NCI-H1436 (cell line): ENCODE measurements around the gene CNRIP1.
"Not testable (repeated sequence)": the region's sequence is repeated elsewhere in the genome, so short reads cannot be mapped to it uniquely, and the experiment has no call there.

ENCODE experiments used
- DNase-seq: peaks from one replicate; lab custom pipeline; 2025; lab: John Stamatoyannopoulos, UW

The CNRIP1 gene, protein sequence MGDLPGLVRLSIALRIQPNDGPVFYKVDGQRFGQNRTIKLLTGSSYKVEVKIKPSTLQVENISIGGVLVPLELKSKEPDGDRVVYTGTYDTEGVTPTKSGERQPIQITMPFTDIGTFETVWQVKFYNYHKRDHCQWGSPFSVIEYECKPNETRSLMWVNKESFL

DNA sequence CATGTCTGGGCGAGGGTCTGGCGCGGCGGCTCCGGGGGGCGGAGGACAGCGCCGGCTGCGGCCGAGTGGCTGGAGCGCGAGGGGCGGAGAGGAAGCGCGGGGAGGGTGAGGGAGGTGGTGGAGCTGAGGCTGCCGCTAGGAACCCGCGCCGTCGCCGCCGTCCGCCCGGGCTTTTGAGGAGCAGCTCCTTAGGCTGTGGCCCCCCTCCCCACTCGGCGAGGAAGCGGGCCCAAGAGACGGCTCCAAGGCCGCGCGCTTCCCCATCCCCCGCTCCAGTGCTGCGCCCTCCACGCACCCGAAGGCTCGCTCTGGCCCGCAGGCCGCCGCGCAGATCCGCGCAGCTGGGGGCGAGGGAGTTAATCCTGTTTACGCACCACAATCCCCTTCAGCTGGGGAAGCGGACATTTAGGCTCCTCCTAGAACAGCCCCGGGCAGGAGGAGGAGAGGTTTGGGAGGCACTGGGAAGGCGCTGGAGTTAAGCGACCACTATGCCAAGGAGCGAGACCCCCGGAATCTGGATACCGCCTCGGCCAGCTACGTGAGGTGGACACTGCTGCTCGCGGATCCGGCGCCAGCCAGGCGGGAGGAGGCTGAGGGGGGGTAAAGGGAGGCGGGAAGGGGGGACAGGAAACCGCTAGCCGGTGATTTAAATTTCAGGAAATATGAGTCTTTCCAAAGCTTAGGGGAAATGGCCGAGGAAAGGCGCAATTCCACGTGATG is at the start of gene CNRIP1:
CNRIP1 (minus strand) TSS at position 552 of the 720 bp plus-strand sequence; CDS start at position 3, 549 bp downstream.
- peak; percentile 24 for DNase-seq

DNA sequence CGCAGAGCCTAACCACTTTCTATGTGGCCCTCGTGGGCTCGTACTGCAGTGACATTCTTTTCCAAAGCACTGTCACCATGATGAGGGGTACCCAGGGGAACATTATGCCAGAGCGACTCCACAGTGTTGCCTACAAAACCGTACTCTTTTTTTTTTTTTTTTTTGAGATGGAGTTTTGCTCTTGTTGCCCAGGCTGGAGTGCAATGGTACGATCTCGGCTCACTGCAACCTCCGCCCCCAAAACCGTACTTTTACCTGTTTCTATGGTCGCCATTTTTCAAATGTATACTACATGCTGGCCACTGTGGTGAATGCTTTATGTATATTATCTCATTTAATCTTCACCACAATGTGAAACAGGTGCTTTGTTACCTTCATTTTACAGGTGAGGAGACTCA is 49.6 kb upstream of the CNRIP1 start:
- DNase-seq, result no peak

DNA sequence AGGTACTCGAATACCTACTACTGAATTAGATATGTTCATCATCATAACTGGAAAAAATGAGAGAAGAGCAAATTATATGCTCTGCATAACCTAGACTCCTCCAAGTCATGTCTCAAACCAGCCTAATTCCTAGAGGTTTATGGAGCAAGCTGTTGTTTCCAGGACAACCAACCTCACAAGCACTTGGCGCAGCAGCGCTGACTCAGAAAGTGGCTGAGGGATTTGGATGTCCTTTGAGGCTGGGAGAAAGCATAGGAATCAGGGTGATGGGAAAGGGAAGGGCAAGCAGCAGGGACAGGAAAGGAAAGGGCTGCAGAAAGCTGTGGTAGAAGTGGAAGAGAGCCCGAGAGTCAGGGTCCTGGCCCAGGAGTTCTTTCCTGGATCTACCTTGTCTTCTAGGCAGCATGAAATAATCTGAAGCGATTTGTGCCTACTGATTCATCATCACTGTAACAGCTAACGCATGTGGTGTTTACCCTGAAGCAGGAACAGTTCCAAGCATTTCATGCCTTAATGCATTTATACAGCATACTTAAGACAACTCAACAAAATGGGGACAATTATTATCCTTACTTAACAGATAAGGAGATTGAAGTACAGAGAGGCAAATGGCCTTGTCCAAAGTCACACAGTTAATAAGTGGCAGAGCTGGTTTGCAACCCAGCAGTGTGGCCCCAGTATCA is 49.0 kb upstream of the CNRIP1 start:
- no peak for DNase-seq

DNA sequence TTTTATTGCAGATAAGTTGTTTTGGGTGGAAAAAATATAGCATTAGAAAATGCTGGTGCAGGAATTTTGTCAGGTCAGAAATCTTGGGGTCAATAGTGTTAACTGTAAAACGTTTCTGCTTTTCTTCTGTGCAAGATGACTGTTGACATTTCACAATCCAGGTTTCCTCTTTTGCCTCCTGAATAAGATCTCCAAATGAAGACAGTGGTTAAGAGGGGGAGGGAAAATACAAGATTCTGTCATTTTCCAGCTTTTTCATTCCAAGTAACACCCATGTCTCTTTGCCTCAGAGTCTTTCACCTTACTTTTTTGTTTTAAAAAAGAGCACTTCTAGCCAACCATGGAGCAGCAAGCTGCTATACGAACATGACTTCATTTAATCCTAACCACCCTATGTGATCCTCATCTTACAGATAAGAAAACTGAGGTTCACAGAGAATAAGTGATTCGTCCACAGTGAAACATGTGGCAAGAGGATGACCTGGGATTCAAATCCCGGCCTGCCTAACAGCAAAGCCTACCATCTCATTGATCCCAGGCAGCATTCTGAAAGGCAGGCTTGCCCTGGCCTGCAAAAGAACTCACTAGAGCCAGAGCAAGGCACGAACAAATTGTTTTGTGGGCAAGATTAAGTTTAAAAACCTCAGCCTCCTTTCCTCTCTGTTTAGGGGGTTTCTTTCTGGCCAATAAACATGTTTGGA is 48.4 kb upstream of the CNRIP1 start:
- no peak for DNase-seq

DNA sequence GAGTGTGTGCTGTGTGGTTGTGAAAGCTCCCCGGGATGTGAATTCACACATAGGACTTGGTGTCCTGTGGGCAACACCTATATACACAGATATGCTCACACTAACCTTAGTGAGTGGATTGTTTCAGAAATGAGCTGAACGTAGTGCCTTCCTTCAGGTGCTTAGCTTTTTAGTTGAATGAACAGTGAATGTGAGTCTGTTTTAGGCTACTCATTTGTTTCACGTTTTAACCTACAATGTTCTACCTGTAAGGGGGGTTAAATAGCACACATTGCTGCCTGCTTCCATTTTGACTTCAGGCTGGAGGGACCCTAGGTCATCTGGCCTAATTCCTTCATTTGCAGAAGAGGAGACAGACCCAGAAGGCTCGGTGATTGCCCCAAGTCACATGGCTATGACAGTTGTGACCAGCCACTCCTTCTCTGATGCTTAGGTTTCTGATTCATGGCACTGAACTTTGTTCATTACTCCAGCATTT is 46.4 kb upstream of the CNRIP1 start:
- DNase-seq, result no peak

DNA sequence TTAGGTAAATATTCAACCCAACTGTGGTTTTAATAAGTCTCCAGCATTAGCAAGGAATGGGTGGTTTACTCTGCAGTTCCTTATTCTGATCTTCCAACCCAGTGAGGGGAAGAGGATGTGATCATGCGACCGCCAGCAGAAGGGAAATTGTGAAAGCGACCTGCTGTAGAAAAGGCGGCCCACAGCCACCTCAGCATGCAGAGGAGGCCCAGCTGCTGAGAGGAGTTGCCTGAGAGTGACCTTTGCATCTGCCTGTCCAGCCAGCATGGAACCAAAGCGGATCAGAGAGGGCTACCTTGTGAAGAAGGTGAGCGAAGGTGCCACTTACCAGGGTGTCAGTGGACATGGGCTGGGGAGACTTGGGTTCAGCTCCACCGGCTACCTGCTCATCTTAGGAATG is 45.3 kb upstream of the CNRIP1 start, which contains the start of gene PLEK:
PLEK (plus strand) TSS at position 196 of the 400 bp plus-strand sequence; CDS start at position 266, 70 bp downstream.
- DNase-seq, result no peak

DNA sequence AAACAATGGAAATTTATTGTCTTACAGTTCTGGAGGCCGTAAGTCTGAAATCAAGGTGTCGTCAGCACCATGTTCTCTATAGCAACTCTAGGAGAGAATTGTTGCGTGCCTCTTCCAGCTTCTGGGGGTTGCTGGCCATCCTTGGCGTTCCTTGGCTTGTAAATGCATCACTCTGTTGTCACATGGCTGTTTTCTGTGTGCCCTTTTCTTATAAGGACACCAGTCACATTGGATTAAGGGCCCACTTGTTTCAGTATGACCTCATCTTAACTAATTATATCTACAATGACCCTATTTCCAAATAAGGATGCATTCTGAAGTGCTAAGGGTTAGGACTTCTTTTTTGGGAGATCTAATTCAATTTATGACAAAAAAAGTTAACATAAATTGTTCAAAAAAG is 44.0 kb upstream of the CNRIP1 start:
- DNase-seq, result no peak

DNA sequence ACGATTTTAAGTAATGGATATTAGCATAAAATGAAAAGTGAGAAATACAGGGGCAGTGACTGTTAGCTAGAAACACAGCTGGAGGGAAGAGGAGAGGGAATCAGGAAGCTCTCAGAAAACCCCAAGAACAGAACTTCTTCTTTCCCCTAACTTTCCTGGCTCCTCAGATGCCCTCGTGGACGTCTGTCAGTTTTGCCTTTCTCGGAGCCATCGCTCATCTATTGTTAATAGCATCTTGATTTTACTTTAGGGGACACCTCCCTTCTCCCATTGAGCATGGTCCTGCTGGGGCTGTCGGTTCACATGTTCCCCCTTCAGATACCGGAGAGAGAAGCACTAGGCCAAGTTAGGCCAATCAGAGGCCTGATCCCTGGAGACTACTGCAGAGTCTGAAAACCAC is 43.0 kb upstream of the CNRIP1 start:
- no peak for DNase-seq

DNA sequence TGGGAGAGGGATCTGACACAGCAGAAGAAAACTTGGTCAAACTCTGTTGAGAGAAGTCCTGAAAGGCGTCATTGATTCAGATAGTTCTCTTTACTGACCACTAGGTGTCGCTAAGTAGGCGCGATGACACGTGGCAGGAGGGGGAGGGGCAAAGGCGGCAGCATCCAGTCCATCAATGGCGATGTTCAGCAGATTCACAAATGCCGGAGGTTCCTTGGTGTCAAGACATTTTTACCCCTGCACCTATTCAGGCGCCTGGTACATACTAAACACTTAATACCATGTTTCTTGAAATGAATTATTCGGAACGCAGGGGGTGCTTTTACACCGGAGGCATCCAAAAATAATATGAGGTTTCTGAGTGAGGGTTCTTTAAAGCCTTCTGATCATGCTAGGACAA is 42.3 kb upstream of the CNRIP1 start:
- DNase-seq, result peak; percentile 66

DNA sequence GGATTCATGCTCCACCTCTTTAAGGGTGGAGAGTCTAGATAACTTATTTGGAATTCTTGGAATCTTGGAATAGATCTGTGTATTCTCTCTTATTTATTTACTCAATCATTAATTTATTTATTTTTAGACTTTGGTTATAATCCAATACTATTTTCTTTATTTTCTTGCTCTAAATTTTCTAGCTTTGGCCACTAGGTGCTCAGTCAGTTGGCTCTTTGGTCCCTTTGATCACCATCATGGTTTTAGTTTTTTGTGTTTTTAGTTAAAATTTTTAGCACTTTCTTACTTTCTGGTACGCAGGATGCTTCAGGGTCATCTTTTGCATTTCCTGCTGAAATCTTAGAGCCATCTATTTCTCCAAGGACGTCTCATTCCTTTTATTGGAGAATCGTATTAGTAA is 40.1 kb upstream of the CNRIP1 start:
- no peak for DNase-seq

DNA sequence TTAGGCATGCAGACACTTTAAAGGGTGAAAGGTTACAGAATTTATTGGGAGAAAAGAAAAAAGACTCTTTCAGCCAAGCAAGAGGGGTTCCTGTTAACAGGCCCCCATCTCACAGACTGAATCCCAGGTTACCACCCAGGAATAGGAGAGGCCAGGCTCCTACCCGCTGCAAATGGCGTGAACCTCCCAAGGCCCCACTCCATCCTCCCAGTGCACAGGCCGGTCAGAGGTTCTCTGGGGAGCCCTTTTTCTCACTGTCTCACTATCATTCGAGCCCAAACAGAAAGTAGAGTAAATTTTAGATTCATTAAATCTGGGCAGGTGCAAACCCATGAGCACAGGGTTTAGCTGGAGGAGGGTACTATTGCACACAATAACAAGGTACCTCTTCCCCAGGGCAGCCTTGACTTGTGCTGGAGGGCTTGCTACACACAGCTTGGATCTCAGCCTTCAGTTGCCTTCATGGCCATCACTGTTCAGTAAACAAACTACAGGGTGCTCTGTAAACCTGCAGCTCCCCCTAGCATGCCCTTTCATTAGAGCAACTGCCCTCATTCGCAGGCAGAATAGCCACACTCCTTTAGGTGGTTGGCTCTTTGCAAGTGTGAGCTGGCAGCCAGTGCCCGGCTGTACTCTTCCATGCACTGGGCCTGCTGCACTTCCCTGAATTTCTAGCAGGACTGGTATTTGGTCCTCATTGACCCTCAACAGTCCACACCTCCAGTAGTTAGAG is 38.0 kb upstream of the CNRIP1 start:
- DNase-seq, result peak; percentile 36

DNA sequence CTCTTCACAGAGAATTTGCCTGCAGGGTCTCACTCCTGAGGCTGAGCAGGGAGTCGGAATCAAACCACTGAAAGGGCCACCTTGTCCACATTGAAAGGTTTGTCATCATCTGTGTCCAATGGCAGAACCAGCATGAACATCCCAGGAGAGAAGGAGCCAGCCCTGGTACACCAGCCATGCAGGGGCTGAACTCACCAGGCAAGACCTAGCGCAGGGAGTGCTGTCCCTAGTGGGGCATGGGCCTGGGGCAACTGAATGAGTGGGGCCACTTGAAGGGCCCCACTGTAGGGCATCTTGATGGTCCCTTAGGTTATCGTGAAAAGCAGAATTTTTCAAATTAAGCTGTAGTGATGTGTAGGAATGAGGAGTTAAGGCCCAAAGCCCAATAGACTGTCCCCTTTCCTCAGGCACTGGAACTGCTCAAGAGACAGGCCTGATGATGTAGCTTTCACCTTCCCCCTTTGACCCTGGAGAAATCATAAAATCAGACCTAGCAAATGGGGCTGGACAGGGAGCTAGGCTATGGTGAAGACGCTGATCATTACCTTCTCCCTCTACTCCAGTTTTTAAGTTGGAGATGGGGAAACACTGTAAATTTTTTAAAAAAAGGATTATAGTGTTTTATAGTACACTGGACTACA is 37.0 kb upstream of the CNRIP1 start:
- no peak for DNase-seq

DNA sequence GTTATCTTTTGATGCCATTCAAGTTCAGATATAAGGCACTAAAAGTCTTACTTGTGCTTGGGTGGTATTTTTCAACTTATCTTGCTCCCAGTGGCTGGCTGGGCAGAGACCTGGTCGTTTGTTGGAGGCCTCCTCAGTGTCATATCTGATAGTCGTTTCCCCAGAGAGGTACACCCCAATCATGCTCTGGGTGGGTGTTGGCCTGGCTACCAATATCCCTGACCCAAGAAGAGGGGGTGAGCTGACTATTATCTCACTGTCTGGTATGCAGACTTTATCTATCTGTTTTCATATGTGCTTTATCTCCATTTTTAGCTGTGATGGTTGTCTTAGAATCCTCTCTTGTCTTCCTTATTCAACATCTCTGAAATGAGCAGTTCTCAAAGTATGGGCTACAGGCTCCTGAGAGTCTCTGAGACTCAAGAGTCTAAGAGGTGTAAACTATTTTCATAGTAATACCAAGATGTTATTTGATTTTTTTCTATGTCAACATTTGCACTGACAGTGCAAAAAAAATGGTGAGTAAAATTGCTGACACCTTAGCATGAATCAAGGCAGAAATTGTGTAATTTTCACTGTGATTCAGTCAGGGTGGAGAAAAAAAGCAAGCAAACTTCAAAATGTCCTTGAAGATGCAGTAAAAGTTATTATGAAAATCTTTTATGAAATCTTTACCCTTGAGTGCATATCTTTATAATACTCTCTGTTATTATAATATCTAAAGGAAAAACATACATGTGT is 33.1 kb upstream of the CNRIP1 start:
- DNase-seq, result no peak

DNA sequence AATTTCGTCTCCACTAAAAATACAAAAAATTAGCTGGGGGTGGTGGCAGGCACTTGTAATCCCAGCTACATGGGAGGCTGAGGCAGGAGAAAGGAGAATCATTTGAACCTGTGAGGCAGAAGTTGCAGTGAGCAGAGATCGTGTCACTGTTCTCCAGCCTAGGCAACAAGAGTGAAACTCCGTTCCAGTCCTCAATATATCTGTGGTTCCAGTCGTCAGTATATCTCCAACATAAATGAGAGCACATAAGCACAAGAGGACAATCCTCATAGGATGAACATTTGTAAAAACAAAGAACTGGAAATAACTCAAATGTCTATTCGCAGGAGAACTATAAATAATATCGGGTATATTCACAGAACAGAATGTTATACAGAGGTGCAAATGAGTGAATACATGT is 32.2 kb upstream of the CNRIP1 start:
- DNase-seq, result no peak

DNA sequence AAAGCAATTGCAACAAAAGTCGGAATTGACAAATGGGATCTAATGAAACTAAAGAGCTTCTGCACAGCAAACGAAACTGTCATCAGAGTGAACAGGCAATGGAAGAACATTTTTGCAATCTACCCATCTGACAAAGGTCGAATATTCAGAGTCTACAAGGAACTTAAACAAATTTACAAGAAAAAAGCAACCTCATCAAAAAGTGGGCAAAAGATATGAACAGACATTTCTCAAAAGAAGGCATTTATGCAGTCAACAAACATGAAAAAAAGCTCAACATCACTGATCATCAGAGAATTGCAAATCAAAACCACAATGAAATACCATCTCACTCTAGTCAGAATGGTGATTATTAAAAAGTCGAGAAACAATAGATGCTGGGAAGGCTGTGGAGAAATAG is 29.3 kb upstream of the CNRIP1 start:
- not testable (repeated sequence) for DNase-seq

DNA sequence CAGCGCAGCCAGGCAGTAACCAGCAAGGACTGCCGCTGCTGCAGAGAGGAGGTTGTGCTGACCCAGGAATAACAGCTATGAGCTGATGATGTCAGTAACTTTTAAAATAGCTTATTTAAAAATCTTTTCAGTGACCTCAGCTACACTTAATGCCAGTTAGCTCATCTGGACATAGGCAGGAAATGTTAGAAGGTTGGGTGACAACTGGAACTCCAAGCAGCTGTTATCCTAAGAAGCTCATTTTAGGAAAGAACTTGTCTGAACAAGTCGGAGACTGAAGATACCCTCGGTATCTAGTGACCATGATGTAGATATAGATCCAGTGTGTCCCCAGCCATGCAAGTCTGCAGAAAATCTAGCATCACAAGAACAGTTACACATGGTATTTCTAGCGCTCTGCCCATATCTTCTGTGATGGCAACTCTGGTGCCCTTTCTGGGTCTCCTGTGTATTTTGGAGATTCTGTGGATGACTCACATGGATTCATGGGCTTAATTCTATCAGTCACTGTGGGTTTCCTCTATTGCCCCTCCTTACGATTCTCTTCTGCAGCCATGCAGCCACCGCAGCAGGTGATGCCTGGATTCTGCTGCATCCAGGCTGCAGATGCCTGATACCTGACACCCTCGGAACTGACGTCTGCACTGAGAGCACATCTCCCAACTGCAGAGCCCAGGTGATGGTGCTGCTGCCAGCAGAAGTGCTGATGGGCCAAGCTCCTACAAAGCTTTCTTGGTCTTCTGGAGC is 25.6 kb upstream of the CNRIP1 start:
- peak; percentile 9 for DNase-seq

DNA sequence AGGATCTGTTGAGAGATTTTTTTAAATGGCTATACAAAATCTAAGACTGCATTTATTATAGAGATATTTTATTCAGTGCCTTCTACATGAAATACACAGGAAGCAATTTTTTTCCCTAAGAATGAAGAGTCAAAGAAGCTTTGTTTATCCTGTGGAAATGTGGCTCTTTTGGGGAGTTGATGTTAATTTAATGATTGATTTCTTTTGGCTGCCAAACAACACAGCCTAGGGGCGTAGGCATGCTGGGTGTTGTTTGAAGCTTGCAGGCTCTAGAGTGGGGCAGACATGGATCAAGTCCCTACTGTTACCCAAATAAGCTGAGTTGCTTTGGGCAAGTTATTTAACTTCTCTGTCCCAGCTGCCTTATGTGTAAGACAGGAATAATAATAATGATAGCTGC is 24.3 kb upstream of the CNRIP1 start:
- DNase-seq, result no peak

DNA sequence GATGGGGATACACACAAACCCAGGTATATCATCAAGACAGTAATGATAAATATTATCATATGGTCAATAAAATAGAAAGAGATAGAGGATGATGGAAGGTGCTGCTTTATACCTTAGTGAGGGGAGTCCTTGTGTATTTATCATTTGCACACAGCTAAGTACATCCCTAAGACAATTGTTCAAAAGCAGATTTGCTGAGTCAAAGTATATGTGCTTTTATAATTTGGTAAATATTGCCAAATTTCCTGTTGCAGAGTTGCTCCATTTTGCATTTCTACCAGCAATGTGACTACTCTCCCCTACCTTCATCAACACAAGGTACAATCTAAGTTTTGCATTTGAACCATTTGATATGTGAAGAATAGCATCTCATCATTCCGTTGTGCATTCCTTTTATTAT is 22.7 kb upstream of the CNRIP1 start:
- no peak for DNase-seq

DNA sequence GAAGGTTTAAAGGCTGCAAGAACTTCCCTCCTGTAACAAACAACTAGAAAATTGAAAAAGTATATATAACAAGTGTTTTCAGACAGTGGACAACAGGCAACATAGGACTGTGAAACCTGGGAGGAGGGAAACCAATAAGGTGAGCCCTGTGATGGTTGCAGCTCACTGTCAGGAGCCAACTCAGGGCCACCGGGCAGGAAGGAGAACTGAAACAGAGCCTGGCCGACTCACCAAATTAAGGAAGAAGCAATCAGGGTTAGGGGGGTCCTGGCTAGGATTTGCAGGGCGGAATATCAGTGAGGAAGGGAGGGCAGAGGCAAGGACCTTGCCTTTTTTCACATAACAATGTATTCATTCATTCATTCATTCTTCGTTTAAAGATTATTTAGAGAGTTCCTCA is 21.8 kb upstream of the CNRIP1 start:
- no peak for DNase-seq

DNA sequence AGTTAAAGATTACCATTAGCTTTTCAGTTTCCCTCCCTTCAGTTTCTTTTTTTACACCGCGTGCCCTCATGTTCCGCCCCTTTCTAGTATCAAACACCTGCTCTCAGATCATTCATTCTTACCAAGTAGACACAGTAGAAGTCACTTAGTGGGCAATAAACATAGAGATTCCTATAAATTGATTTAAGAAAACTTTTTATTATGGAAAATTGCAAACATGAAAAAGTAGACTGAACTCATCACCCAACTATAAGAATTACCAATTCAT is 21.2 kb upstream of the CNRIP1 start:
- no peak for DNase-seq
